ENCODE measurements around the gene PLXNA4. TPM values are rescaled to one million over a fixed set of nuclear protein-coding genes. Genes with fewer than 3 reads are reported as not detected.
A peak's percentile ranks its signal among the peaks of the same experiment; 100 is the strongest.

PLXNA4 gene
- total RNA-seq, 1 donor from 2014 or later, result 103 TPM

DNA sequence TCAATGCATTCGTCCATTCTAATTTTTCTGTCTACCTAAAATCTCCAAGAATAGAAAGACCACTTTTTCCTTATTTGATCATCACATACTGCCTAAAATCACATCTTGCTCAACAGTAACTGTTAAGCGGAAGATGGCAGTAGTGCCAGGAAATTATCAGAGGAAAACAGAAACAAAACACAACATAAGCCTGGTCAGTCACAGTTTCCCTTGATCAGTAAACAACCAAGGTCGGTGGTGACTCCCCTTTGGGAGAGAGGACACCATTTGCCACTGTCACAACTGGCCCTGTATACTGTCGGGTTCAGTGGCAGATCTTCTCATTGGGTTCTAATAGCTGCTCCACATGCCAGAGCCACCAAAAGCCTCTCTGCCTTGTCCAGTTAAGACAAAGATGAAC is 106.6 kb downstream of the PLXNA4 start:
- no peak for DNase-seq

DNA sequence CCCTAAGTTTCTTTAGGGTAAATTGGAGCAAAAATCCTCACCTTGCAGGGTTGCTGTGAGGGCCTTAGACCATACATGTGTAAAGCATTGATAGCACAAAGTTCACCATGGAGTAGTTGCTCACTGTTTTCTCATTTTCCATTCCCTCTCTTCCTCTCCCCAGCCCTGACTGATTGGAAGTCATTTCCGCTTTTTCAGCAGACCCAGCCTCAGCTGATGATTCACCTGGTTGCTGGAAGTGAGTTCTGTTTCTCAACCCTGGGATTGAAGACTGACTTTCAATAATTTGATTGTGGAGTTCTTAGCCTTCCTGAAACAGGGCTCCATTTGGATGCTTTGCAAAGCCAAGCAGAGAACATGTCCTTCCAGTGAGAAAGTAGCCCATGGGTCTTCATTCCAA is 107.0 kb downstream of the PLXNA4 start:
- DNase-seq, result no peak

DNA sequence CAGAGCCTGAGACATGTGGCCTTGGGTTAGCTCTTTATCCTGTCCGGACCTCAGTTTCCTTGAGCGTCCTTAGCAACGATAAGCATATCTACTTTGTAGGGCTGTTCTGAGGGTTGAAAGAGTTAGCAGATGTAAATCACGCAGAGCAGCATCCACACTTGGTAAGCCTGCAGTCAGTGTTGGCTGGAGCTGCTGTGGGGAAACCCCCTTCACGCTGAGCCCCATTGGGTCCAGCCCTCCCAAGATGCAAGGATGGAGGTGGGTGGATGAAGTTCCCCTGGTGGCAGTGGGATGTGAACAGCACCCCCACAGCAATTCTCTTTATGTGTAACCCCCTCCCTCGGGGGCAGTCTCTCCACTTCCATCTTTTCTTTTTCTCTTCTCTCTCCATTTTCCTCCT is 109.9 kb downstream of the PLXNA4 start:
- DNase-seq, result no peak

DNA sequence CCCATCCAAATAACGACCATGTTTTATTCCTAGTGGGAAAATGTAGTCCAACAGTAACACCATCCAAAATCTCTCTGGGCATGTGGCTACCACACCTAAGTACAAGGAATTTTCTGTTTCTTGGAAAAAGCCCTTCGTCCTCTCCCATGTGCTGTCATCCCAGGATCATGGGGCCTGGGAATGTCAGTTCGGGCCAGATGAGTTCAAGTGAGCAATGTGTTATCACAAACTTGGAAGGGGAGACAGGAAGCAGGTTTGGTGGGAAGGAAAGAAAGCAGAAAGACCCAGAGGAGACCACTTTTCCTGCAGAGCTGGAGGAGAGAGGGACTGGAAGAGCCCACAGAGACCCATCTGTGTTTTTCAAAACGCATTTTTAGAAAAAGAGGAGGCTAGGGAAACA is 110.8 kb downstream of the PLXNA4 start:
- no peak for DNase-seq

DNA sequence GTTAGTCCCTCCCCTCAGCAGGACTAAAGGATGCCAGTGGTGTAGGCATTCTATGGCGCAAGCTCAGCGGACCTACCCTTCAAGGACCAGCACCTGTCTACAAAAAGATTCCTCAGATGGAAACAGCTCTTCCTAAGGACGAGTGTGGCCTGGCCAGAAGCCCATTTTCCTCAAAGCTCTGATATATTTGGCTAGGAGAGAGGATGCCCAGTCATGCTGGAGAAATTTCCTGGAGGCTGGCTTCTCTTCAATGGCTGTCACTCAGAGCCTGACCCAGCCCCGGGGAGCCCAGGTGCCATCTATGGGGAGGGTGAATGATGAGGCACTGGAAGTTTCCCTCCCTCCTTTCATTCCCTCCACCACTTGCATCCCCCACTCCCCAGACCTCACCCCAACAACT is 111.5 kb downstream of the PLXNA4 start:
- no peak for DNase-seq

DNA sequence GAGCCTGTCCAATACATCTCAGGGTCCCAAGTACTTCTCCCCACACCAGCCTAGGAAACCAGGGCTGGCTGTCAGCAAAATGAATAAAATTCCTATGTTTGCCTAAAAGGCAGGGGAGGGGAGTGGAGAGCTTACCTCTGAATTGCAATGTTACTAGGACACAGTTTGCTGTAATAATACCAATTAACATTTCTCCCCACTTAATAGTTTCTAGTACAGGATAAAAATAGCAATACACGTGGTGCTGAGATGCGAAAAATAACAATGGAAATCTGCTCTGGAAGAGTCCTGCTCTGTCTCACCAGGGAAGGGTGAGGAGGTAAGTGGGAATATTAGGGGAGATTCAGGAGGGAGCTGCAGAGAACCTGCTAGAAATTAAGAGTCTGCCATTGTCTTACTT is 112.3 kb downstream of the PLXNA4 start:
- no peak for DNase-seq

DNA sequence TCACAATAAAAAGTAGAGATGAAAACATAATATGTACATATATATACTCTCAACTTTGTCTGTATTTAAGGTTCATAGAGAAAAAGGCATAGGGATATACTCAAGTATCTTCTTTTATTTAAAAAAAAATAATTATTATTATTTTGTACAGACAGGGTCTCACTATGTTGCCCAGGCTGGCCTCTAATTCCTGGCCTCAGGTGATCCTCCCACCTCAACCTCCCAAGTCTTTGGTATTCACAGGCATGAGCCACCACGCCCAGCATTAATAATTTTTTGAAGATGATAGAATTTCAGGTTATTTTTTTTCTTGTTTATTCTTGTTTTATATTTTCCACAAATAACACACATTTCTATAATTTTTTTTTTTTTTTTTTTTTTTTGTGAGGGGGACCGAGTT is 113.8 kb downstream of the PLXNA4 start:
- no peak for DNase-seq

DNA sequence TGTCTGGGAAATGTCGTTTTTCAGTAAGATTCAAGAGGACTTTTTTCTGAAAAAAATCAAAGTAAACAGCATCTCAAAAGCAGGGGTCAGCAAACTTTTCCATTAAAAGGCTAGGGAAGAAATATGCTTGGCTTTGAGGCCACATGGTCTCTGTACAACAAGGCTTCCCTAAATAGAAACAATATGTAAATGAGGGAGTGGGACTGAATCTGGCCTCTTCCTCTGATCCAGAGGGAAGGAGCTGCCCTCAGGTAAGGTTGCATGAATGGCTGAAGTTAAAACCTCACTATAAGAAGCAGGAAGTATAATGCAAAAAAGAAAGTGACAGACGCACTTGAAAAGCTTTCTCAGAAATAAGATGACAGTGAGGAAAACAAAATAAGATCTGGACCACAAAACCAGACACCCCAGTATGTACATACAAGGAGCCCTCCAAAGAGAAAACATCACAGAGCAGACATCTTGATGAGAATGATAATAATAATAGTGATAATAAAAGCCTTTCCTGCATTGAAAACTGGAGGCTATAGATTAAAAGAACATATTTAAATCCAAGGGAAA is 115.2 kb downstream of the PLXNA4 start:
- DNase-seq, result no peak

DNA sequence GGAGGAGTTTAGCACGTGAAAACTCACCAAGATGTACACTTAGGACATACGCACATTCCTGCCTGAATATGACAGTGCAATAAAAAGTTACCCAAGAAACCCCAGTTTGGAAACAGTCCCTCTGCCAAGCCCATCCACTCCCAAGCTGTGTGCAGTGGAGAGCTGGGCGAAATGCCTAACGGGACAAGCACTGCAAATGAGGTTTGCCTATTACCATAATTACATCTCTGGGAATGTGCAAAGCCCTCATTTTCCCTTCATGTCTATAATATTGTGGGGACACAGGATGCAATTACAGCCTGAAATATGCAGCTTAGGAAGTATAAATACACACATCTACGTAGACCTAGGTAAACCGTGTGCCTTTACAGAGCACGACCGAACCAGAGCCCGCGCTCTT is 117.5 kb downstream of the PLXNA4 start:
- peak; percentile 7 for DNase-seq

DNA sequence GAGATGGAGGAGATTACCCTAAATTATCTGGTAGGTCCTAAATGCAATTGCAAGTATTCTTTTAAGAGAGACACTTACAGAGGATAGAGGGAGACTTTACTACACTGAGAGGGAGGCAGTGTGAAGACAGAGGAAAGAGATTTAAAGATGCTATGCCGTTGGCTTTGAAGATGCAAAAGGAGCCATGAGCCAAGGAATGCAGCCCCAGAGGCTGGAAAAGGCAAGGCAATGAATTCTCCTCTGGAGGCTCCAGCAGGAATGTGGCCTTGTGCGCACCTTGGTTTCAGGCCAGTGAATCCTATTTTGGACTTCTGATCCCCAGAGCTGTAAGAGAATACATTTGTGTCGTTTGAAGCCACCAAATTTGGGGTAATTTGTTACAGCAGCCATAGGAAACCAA is 118.6 kb downstream of the PLXNA4 start:
- DNase-seq, result no peak

DNA sequence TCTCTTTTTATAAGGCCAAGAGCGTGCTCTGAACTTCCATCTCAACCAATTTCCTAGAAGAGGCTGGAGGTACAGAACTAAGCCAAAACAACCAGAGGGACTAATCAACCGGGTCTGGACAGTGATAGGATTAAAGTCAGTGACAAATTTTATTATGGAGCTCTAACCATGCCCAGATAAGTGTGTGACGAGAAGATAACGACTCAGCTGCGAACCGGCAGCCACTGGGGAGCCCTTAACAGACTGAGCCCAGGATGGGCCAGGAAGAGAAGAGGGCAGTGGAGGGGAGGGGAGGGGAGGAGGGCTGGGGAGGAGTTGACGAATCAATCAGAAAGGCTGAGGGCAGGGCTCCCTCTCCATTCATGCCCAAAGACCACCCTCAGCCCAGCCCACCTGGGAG is 119.9 kb downstream of the PLXNA4 start:
- DNase-seq, result no peak

DNA sequence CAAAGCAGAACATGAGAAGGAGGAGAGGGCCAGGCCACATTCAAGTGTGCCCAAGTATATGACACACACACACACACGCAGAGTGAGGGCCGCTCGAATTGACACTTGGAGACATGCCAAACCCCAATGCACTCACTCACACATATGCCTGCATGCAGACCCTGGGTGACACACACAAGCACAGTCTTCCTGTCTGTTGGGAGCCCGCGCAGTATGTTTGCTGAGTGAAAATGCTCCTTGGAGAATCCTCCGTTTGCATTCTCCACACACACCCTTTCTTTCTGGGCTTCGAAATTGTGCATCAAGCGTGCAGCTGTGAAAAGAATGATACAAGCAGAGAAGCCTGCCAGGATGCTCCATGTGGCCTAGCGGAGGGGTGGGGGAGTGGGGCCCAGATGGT is 120.9 kb downstream of the PLXNA4 start:
- no peak for DNase-seq

DNA sequence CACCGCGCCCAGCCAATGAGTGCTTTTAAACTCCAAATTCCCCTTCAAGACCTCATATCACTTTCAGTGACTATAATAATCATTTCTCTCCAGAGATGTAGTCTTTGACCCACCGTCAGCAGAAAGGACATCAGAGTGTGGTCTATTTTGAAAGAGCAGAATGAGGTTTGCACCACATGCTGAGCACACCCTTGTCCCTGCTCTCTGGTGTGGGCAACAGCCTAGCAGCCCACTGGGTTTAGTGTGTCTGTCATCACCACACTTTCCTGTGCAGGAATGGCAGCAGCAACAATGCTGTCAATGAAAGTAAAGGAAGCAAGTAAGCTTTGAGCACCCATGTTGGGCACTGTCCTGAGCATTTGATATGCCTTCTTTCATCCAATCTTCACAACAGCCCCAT is 122.4 kb downstream of the PLXNA4 start:
- no peak for DNase-seq

DNA sequence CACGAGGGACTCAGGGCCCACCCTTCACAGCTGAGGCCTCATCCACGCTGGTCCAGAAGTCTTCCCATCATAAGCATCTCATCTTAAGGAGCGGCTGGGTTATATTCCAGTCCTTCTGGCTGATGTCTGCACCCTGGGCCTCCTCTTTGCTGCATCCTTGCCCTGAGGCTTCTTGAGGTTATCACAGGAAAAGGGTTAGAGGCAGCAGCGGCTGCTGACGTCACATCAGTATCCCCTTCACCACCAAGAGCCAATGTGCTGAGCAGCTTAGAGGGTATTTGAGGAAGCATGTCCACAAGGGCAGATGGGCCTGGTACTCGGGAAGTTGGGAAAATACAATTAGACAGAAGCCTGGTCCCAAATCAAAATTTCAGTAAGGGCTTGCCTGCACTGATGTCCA is 125.1 kb downstream of the PLXNA4 start:
- no peak for DNase-seq

DNA sequence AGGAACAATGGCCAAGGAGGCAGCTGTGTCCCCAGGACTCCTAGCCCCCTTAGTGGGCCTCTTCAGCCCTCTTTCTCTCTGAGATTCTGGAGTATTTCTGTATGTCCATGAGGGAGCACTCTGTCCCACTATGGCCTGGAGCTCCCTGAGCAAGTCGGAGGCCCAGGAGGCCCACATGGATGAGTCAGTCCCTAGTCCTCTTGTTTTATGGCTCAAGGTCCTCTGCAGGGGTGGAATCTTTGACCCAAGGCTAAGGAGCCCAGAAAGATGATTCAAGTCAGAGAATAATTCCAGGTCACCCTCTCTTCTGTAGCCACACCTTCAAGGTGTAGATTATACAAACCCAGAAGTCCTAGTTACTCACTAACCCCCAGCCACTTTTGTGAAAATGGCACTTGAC is 125.6 kb downstream of the PLXNA4 start:
- no peak for DNase-seq

DNA sequence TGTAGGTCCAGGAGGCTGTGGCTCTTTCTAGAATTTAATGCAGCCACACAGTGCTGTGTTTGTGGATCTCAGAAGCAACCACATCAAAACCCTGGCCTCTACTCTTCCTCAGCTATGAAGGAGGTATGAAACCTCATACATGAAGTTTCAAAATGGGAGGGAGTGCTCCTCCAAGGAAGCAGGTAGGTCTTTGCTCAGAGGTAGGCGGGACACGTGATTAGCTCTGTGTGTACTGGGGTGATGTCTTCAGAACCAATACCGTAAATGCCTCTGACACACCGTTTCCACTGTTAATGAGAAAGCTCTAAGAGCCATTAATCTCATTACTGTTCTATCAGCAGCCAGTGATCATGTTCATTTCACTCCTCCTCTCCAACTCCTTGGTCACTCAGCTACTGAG is 126.1 kb downstream of the PLXNA4 start:
- no peak for DNase-seq

DNA sequence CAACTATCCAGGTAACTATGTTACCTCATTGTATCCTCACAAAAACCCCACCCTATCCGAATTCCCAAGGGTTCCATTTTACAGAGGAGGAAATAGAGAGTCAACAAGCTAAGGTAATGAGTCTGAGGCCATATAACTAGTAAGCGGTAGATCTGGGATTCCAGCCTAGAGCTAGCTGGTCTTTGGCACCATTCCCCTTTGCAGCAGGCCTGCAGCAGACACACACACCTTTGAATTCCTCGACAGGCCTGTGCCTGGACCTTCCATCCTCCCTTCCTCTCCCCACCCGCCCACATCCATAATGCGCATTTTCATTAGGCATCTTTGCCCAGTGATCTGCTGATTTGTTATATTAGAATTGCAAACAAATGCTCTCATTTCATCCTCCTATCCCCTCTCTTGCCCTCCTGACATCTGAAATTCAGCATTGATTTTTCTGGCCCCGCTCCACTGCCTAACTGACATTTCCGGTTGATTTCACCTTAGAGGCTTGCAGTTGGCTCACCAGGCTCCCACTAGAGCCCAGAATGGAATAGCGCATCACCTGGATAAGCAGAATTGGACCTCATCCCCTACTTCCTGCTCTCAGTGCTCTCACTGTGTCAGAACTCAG is 129.5 kb downstream of the PLXNA4 start:
- DNase-seq, result no peak

DNA sequence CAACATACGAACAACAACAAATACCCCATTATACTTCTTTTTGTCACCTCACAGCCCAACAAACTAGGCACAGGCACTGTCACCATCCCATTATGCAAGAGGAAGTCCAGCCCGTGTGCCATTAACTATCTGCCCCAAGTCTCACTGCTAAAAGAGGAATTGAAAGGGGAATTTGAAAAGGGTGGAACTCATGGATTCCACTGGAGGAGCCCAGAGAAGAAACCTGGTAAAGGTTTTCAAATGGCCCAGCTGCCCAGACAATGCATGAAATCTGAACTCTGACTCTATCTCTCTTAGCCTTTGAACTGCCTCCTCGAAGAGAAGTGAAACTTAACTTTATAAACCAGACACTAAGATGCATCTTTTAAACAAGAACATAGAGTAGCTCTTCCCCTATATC is 130.0 kb downstream of the PLXNA4 start:
- DNase-seq, result no peak

DNA sequence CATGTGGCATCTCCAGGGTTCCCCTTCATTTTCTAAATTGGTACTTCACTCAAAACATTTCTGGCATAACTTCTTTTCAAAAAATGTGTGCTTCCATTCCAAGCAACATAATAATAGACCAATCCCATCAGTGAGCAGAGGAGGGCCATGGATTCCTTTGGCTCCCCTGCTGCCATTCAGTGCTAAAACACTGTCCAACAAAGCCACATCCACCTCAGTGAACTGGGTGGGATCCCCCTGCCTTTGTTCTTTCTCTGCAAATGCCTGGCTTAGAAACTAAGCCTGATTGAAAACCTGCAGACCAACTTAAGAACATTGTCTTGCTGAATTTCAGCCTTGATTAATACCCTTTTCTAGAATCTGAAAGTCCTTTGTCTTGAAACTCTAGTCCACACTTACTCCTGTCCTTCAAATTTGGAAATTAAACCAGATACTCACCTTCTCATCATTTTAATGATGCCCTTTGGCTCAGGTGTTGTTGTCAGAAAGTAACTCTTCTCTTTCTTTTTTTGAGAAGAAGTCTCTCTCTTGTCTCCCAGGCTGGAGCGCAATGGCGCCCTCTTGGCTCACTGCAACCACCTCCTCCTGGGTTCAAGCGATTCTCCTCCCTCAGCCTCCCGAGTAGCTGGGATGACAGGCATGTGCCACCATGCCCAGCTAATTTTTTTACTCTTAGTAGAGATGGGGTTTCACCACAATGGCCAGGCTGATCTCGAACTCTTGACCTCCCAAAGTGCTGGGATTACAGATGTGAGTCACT is 132.3 kb downstream of the PLXNA4 start:
- DNase-seq, result no peak

DNA sequence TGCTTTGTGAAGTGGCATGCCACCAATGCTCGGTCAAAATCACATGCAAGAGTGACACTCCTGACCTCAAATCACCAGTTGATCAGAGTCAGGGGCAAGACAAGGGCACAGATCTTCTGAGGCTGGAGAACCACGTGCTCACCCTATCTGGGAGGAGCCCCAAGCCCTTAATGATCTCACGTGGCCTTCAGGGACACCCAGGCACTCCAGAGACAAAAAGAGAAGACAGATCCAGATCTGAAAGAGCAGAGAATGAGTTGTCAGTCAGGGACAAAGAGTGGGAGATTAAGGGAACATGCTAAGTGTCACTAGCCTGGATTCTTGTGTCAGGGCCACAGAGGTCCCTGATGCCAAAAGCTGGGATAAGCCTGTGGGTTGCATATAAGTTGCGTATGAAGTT is 134.3 kb downstream of the PLXNA4 start:
- no peak for DNase-seq

DNA sequence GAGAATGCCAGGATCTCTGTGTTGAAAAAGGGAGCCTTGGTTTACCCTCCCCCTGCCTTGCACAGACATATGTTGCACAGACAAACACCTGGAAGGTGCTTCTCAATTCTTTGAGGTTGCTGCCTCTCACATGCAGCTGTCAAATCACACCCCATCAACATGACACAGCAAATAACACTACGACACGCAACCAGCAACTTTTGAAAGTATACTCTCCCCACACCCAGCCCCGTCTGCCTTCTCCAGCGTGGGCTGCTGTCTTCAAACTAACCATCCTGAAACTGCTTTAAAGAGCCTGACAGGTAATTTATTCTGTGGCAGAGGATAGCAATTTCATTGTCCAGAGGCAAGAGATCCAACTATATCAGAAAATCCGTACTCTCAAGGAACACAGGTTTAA is 136.1 kb downstream of the PLXNA4 start:
- DNase-seq, result no peak

DNA sequence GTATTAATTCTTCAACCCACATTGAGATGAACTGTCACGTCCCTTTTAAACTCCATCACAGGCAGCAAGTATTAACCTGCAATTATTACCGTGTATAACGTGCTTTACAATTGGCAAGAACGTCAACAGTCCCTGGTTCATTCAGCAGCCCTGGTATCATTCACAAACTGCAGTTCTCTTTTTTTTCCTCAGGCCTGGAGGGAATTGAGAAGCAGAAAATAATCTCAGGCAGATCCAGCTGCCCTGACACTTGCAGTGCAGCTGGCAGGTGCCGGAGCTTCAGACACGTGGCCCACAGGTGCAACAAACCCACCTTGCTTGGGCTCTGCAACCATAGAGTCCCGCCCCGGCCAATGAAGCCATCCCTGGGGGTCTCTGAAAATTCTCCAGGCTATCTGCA is 137.3 kb downstream of the PLXNA4 start:
- DNase-seq, result no peak

DNA sequence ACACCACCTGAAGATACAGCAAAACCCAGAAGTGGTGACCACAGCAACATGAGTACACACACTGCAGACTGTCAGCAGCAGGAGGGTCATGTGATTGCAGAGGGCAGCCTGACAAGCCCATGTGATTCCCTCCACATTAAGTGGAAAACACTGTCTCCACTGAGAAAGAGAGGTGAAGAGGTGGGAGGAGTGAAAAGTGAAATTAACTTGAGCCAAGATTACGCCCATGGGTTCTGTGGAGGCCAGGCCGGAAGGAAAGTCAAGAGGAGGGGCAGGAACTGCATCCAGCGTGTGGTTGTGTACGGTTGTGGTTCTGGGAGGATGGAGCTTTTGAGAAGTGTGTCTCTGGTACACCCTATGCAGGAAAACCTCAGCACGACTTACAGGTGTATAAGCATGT is 138.5 kb downstream of the PLXNA4 start:
- DNase-seq, result no peak

DNA sequence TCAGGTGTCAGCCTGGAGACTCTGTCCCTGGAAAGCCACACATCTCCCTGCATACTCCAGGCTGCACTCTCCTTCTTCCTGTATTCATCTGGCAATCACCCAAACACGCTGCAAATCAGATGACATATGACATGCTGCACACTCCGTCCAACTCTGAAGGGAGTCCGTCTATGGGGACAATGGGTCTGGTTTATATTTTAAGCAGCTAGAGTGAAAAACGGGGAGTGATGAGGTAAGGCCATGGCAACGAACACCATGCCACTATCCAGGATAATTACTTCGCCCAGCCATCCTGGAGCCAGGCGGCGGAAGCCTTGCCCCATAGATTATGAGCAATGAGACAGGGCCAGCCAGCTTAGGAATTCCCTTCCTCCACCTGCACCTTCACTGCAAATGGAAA is 140.1 kb downstream of the PLXNA4 start:
- DNase-seq, result no peak
